Bronchial epithelial cell (primary cell): ENCODE measurements around the gene PIK3R5. TPM values are rescaled to one million over a fixed set of nuclear protein-coding genes. Genes with fewer than 3 reads are reported as not detected.

Source experiments
- DNase-seq: peaks from one replicate; pipeline ENCODE4 v3.0.0-alpha.2; 2010; ENCODE audit warnings: low read depth
- FAIRE-seq: peaks from 2 replicates; lab custom pipeline; 2011; peaks lifted over from hg19 to GRCh38; lab: Jason Lieb, UNC
- H3K27me3 ChIP-seq: 2 replicates; pipeline ENCODE4 v1.5.1; 2011; ENCODE audit warnings: low read length; ENCODE audit not compliant: control insufficient read depth, insufficient read depth
- H3K36me3 ChIP-seq: 2 replicates; pipeline ENCODE4 v1.5.1; 2011; ENCODE audit warnings: low read length; ENCODE audit not compliant: control insufficient read depth, insufficient read depth
- H3K4me3 ChIP-seq: 2 replicates; pipeline ENCODE4 v1.5.1; 2011; ENCODE audit warnings: mild to moderate bottlenecking, low read depth, low read length, control low read depth
- total RNA-seq: library from RNA; depleted of rRNA; stranded (reverse); fragments of >200 nt; gene quantifications from 2 replicates; pipeline ENCODE4 v1.2.1, GENCODE V29; 2014
- TF ChIP-seq, protein P1 (sequence below): IDR thresholded peaks from 2 replicates; pipeline ENCODE4 v1.5.1; 2011; ENCODE audit warnings: mild to moderate bottlenecking, moderate library complexity, low read length, control low read depth, inconsistent platforms; ENCODE audit not compliant: insufficient read depth, severe bottlenecking

Gene PIK3R5
- total RNA-seq, 1 donor from 2014 or later, result not detected

DNA sequence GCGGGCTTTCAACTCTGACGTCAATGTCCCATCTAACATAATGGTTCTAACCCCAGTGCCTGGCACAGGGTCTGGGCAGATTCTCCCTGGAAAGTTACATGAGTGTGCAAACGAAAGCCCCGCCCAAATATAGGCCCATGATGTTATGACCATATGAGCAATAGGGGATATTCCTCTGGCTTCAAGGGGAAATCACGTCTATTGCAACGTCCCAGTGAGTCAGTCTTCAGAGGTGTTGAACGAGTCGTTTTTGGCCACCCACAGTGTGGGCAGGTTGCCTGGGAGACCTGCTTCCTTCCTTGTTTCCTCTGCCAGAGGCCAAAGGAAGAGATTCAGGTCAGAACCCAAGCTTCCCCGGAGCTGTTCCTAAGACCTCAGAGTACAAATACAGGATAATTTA lies 30.3 kb downstream of the PIK3R5 start:
- Histone ChIP-seq H3K4me3 (no peak overlapping the region), H3K36me3 (no peaks in the 10 kb centered on the region), H3K27me3 (no peaks in the 10 kb centered on the region)
- TF ChIP-seq, protein P1, sequence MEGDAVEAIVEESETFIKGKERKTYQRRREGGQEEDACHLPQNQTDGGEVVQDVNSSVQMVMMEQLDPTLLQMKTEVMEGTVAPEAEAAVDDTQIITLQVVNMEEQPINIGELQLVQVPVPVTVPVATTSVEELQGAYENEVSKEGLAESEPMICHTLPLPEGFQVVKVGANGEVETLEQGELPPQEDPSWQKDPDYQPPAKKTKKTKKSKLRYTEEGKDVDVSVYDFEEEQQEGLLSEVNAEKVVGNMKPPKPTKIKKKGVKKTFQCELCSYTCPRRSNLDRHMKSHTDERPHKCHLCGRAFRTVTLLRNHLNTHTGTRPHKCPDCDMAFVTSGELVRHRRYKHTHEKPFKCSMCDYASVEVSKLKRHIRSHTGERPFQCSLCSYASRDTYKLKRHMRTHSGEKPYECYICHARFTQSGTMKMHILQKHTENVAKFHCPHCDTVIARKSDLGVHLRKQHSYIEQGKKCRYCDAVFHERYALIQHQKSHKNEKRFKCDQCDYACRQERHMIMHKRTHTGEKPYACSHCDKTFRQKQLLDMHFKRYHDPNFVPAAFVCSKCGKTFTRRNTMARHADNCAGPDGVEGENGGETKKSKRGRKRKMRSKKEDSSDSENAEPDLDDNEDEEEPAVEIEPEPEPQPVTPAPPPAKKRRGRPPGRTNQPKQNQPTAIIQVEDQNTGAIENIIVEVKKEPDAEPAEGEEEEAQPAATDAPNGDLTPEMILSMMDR, result no peak
- FAIRE-seq (no peak), DNase-seq (peak; percentile 87)

DNA sequence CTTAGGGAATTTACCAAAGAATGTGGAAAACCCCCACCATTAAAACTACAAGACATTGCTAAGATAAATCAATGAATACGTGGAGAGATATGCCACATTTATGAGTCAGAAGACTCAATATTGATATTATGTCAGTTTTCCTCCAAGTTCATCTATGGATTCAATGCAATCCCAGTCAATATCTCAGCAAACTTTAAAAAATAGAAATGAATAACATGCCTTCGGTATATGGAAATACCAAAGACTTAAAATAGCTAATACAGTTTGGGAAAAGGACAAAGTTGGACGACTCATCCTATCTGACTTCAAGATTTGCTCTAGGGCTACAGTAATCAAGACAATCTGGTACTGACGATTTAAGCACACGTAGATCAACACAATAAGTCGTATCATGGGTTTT lies 31.2 kb downstream of the PIK3R5 start:
- Histone ChIP-seq H3K36me3 (no peaks in the 10 kb centered on the region), H3K4me3 (no peak overlapping the region), H3K27me3 (no peaks in the 10 kb centered on the region)
- no peak for FAIRE-seq
- TF ChIP-seq, protein P1, result no peak
- peak; percentile 6 for DNase-seq

DNA sequence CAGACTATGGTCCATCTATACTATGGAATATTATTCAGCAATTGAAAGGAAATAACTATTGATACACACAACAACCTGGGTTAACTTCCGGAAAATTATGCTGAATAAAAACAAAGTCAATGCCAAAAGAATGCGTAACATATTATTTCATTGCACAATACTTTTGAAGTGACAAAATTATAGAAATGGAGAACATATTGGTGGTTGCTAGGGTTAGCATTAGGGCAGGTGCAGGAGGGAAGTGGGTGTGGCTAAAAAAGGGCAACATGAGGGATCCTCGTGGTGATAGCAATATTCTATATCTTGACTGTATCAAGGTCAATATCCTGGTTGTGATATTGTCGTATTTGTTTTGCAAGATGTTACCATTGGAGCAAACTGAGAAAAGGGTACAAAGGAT lies 34.9 kb downstream of the PIK3R5 start:
- DNase-seq (no peak), FAIRE-seq (no peak)
- TF ChIP-seq, protein P1, result no peak
- no peak overlapping the region for H3K4me3 ChIP-seq
- no peaks in the 10 kb centered on the region for H3K27me3 ChIP-seq
- no peaks in the 10 kb centered on the region for H3K36me3 ChIP-seq

DNA sequence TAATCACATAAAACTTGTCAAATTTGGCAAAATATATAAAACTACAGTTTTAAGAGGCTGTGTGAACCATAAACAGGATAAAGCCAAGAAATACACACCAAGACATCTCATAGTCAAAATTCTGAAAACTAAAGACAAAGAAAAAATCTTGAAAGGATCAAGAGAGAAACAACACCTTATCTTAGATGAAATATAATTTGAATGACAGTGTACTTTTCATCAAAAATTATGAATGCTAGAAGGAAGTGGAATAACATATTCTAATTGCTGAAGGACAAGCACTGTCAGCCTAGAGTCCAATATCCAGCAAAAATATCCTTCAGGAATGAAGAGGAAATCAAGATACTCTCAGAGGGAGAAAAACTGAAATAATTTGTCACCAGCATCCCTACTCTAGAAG lies 37.2 kb downstream of the PIK3R5 start:
- H3K27me3 ChIP-seq, result no peaks in the 10 kb centered on the region
- TF ChIP-seq, protein P1, result no peak
- DNase-seq (no peak), FAIRE-seq (no peak)
- no peaks in the 10 kb centered on the region for H3K36me3 ChIP-seq
- no peak overlapping the region for H3K4me3 ChIP-seq

DNA sequence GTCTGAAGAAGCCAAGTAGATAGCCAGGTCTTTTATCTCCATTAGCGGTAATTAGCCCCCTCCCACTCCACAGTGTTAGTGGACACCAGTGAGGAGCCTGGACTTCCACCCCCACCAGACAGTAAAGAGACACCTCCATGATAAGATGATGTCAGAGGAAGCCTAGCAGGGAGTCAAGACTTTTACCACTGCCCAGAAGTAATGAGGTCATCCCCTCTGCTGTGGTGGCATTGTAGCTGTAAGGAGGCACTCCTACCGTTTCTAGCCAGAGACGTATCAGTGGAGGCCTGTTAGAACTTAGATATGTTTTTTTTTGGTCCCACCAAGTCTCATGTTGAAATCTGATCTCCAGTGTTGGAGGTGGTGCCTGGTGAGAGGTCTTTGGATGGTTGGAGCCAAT lies 38.1 kb downstream of the PIK3R5 start:
- no peak for DNase-seq
- TF ChIP-seq, protein P1, result no peak
- FAIRE-seq, result no peak
- H3K4me3 ChIP-seq, result no peak overlapping the region
- H3K36me3 ChIP-seq, result no peaks in the 10 kb centered on the region
- no peaks in the 10 kb centered on the region for H3K27me3 ChIP-seq

DNA sequence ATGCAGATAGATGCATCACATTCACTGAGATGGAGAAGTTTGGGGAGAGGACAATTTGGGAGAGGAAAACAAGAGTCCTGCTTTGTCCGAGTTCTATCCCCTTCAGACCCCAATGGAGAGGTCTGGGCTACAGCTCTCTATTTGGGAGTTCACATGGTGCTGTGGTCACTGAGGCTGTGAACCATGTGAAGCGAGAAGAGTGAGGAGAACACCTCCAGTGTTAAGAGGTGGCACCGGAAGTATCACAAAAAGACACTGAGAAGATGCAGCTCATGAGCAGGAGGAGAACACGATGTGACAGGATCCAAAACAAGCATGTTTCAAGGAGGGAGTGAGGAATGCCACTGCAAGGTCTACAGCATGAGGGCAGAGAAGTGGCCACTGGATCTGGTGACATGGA lies 39.7 kb downstream of the PIK3R5 start:
- H3K4me3 ChIP-seq, result no peak overlapping the region
- H3K36me3 ChIP-seq, result no peaks in the 10 kb centered on the region
- TF ChIP-seq, protein P1, result no peak
- DNase-seq (no peak), FAIRE-seq (peak; percentile 32)
- no peaks in the 10 kb centered on the region for H3K27me3 ChIP-seq
